HL-60/S4 treated with retinoic acid at 250 ng/mL for 4 days and 3 days (cell line): Measurements from ENCODE around the gene SNX6.
"Not testable (repeated sequence)": the region's sequence is repeated elsewhere in the genome, so short reads cannot be mapped to it uniquely, and the experiment has no call there.

ENCODE experiments used
- in situ Hi-C: fragments of 300-500 bp; cut with MboI; formaldehyde crosslinking; loops from 2 replicates; pipeline ENCODE4 v1.7.0; 2022; ENCODE audit warnings: low sequenced_read_pairs

Gene SNX6

GRCh38 chr14:34629657-34630529, at the start of gene SNX6:
Gene SNX6 (minus strand): TSS chr14:34630148. CDS start chr14:34630116, 32 bp downstream.
- in situ Hi-C loops, result no loop called here

- in situ Hi-C loops, result loop anchor here (10.0 kb wide), 1 partner anchor 736 kb away; no protein-coding TSS in a partner anchor
Observed at GRCh38 chr14:34678735-34679134, 48.8 kb upstream of the SNX6 start.

GRCh38 chr14:34678306-34678705, 48.4 kb upstream of the SNX6 start:
- in situ Hi-C loops, result loop anchor here (10.0 kb wide), 1 partner anchor 736 kb away; no protein-coding TSS in a partner anchor

GRCh38 chr14:34676516-34677211, 46.7 kb upstream of the SNX6 start:
- in situ Hi-C loops, result loop anchor here (10.0 kb wide), 1 partner anchor 738 kb away; no protein-coding TSS in a partner anchor

- in situ Hi-C loops, result loop anchor here (10.0 kb wide), 1 partner anchor 741 kb away; no protein-coding TSS in a partner anchor
Observed at GRCh38 chr14:34673702-34674101, 43.8 kb upstream of the SNX6 start.

GRCh38 chr14:34671716-34672115, 41.8 kb upstream of the SNX6 start:
- in situ Hi-C loops, result loop anchor here (10.0 kb wide), 1 partner anchor 743 kb away; no protein-coding TSS in a partner anchor

GRCh38 chr14:34668111-34668510, 38.2 kb upstream of the SNX6 start:
- in situ Hi-C loops, result no loop called here

- in situ Hi-C loops, result no loop called here
Observed at GRCh38 chr14:34667007-34667406, 37.1 kb upstream of the SNX6 start.

- in situ Hi-C loops, result no loop called here
Observed at GRCh38 chr14:34665785-34666435, 36.0 kb upstream of the SNX6 start.

GRCh38 chr14:34662561-34663088, 32.7 kb upstream of the SNX6 start:
- in situ Hi-C loops, result no loop called here

- in situ Hi-C loops, result no loop called here
Observed at GRCh38 chr14:34660796-34661195, 30.8 kb upstream of the SNX6 start.

- in situ Hi-C loops, result no loop called here
Observed at GRCh38 chr14:34655959-34656358, 26.0 kb upstream of the SNX6 start.

GRCh38 chr14:34653073-34653472, 23.1 kb upstream of the SNX6 start:
- in situ Hi-C loops, result not testable (repeated sequence)

GRCh38 chr14:34652348-34652747, 22.4 kb upstream of the SNX6 start:
- in situ Hi-C loops, result not testable (repeated sequence)

GRCh38 chr14:34650786-34651584, 21.0 kb upstream of the SNX6 start:
- in situ Hi-C loops, result no loop called here

- in situ Hi-C loops, result not testable (repeated sequence)
Observed at GRCh38 chr14:34650006-34650405, 20.1 kb upstream of the SNX6 start.

- in situ Hi-C loops, result no loop called here
Observed at GRCh38 chr14:34649344-34649743, 19.4 kb upstream of the SNX6 start.

- in situ Hi-C loops, result no loop called here
Observed at GRCh38 chr14:34646570-34647255, 16.8 kb upstream of the SNX6 start.

- in situ Hi-C loops, result no loop called here
Observed at GRCh38 chr14:34643361-34643760, 13.4 kb upstream of the SNX6 start.

GRCh38 chr14:34642595-34642994, 12.6 kb upstream of the SNX6 start:
- in situ Hi-C loops, result no loop called here
